Skeletal muscle tissue (tissue), 4 donors: ENCODE measurements around the gene VMP1. TPM values are rescaled to one million over a fixed set of nuclear protein-coding genes. Genes with fewer than 3 reads are reported as not detected.

Experiments
- H3K27ac ChIP-seq: one replicate; pipeline ENCODE4 v1.7.0; 2013; ENCODE audit warnings: mild to moderate bottlenecking, low read depth, low read length, inconsistent platforms
- H3K27me3 ChIP-seq, 3 donors: one replicate each; pipeline ENCODE4 v1.7.0; 2013; ENCODE audit warnings: low read length in 3 of 3; ENCODE audit not compliant: control insufficient read depth in 3 of 3, insufficient read depth in 3 of 3
- H3K36me3 ChIP-seq, 3 donors: one replicate each; pipeline ENCODE4 v1.7.0; 2013; ENCODE audit warnings: low read length in 3 of 3; ENCODE audit not compliant: control insufficient read depth in 3 of 3, insufficient read depth in 3 of 3
- H3K4me1 ChIP-seq, 3 donors: one replicate each; pipeline ENCODE4 v1.7.0; 2013; ENCODE audit warnings: low read length in 3 of 3, mild to moderate bottlenecking in 3 of 3; ENCODE audit not compliant: control insufficient read depth in 3 of 3, insufficient read depth in 3 of 3
- H3K4me3 ChIP-seq, 3 donors: one replicate each; pipeline ENCODE4 v1.7.0; 2013; ENCODE audit warnings: low read length in 3 of 3
- H3K9ac ChIP-seq, 3 donors: one replicate each; pipeline ENCODE4 v1.7.0; 2013; ENCODE audit warnings: low read length in 3 of 3, mild to moderate bottlenecking in 3 of 3, moderate library complexity in 2 of 3, low read depth in 1 of 3
- H3K9me3 ChIP-seq, 3 donors: one replicate each; pipeline ENCODE4 v1.7.0; 2013; ENCODE audit warnings: low read length in 3 of 3; ENCODE audit not compliant: control insufficient read depth in 3 of 3
- total RNA-seq: library from RNA; depleted of rRNA; stranded (reverse); fragments of >200 nt; gene quantifications from one replicate; pipeline ENCODE4 v1.2.3, GENCODE V29; 2014
- donor health status: Osteomylitis.

Gene VMP1
- 128 TPM for total RNA-seq

DNA sequence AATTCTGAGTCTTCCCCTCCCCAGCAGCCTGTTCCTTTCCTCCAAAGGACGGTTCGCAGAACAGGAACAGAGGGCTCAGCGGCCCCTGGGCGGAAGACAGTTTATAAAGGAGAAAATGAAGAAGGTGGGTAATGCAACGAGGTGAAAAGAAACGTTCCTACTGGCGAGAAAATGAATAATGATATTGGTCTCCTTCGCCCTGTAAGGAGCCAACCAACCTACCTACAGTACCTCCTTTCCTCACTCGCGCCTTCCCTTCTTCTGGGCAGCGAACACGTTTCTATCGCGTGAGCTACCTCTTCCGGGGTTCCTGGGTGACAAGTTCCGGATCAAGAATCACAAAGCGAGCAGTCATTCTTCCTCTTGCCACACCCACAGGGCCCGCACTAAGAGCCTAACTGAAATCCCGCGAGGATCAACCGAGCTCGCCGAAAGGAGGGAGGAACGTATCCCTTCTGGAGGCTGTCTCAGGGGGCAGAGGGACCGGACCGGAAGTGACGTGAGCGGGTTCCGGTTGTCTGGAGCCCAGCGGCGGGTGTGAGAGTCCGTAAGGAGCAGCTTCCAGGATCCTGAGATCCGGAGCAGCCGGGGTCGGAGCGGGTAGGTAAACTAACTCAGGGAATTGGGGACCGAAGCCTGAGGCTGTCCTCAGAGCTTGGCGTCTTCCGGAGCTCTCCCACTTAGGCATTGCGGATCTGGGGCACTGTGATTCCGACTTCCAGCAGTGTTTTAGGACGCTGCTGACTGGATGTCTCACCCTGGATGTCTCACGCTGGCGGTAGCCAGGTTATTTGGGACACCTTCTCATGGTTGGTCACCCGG lies at the start of gene VMP1, which contains the start of gene PTRH2:
Gene VMP1 (plus strand): TSS at position 506 of the 822 bp plus-strand sequence. CDS start 23,793 bp downstream, outside the sequence.
Gene PTRH2 (minus strand): TSS at position 282 of the 822 bp plus-strand sequence. CDS start 9,452 bp downstream, outside the sequence.
- peak within 1 kb of the TSS; percentile 96 for H3K27ac ChIP-seq
- peaks cover 15 to 30% (median 29%) of the 10 kb centered on the region in 3 donors for H3K4me1 ChIP-seq
- H3K9me3 ChIP-seq = no peaks in the 10 kb centered on the region
- no peaks in the 10 kb centered on the region for H3K27me3 ChIP-seq
- H3K9ac ChIP-seq = peak within 1 kb of the TSS; percentile 95 to 100 (median 97)
- H3K36me3 ChIP-seq = no peaks in the 10 kb centered on the region
- H3K4me3 ChIP-seq = peak within 1 kb of the TSS; percentile 95 to 98 (median 96)

DNA sequence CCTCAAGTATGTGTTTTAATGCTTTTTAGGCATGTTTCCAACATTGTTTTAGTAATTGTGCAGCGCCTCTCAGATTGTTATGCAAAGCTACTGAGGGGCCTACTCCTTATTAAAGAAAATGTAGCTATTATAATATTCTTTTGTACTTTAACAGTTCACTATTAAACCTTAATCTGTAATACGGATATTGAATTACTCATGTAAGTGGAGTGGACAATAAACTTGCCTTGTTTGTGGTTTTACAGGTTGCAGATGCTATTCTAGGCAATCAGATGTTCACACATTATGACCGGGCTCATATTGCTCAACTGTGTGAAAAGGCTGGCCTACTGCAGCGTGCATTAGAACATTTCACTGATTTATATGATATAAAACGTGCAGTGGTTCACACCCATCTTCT lies 41.2 kb upstream of the VMP1 start:
- H3K27me3 ChIP-seq = no peaks in the 10 kb centered on the region
- no peaks in the 10 kb centered on the region for H3K9me3 ChIP-seq
- peaks cover 0 to 3% (median 0%) of the 10 kb centered on the region in 3 donors for H3K4me1 ChIP-seq
- no peak overlapping the region for H3K27ac ChIP-seq
- H3K4me3 ChIP-seq = no peak overlapping the region
- H3K9ac ChIP-seq = no peak overlapping the region
- H3K36me3 ChIP-seq = peaks cover 28 to 75% (median 65%) of the 10 kb centered on the region in 3 donors

DNA sequence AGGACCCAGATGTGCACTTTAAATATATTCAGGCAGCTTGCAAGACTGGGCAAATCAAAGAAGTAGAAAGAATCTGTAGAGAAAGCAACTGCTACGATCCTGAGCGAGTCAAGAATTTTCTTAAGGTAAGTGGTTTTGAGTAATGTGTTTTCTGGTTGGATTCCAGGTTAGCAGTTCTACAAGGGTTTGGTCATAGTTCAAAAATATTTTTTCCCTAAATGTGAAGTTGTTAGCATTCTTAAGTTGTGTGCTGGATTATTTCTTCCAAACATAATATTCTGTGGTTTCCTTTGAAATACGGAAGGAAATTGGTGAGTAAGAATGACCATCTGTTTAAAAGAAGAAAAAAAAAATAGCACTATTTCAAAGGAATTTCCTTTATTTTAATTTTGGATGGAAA lies 38.6 kb upstream of the VMP1 start:
- H3K27ac ChIP-seq = no peak overlapping the region
- peaks cover 19 to 58% (median 49%) of the 10 kb centered on the region in 3 donors for H3K36me3 ChIP-seq
- H3K27me3 ChIP-seq = no peaks in the 10 kb centered on the region

DNA sequence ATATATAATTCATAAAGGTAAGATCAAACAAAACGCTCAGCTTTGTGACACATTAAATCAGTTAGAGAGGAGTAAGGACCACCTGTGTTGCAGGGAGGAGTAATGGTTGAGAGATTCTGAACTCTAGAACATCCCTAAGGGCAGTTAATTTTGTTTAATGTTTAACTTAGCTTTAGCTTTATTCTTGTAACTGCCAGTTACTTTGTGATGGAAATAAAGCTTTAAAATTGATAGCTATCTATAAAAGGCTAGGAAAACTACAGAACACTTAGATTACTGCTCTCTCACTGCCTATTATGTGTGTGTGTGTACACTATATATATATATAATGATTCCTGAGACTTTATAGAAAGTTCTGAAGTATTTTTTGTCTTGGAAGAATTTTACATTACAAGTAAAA lies 38.0 kb upstream of the VMP1 start:
- peaks cover 0 to 3% (median 0%) of the 10 kb centered on the region in 3 donors for H3K4me1 ChIP-seq
- no peak overlapping the region for H3K27ac ChIP-seq
- no peak overlapping the region for H3K9ac ChIP-seq
- no peak overlapping the region for H3K4me3 ChIP-seq
- H3K27me3 ChIP-seq = no peaks in the 10 kb centered on the region
- peaks cover 21 to 57% (median 50%) of the 10 kb centered on the region in 3 donors for H3K36me3 ChIP-seq
- no peaks in the 10 kb centered on the region for H3K9me3 ChIP-seq

More for the DNA sequence above, 38.6 kb upstream of the VMP1 start:
- Histone ChIP-seq H3K4me1 (peaks cover 0 to 3% (median 0%) of the 10 kb centered on the region in 3 donors), H3K4me3 (no peak overlapping the region), H3K9me3 (no peaks in the 10 kb centered on the region), H3K9ac (no peak overlapping the region)

DNA sequence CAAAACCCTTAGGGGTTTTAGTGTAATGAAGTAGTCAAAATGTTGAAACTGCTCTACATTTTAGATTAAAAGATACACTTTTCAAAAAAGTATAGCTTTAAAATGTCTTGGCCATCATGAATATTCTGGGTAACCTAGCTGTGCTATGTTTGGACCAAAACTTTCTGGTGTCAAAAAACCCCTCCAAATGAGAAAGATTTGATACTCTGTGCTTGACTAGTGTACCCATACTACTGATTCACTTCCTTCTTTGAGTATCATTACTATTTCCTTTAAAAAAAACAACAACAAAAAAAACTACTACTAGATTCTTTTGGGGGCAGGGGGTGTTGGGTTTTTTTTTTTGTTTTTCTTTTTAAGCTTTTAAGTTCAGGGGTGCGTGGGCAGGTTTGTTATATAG lies 37.5 kb upstream of the VMP1 start:
- Histone ChIP-seq H3K27me3 (no peaks in the 10 kb centered on the region), H3K4me3 (no peak overlapping the region), H3K27ac (no peak overlapping the region), H3K9me3 (no peaks in the 10 kb centered on the region), H3K4me1 (peaks cover 0 to 3% (median 0%) of the 10 kb centered on the region in 3 donors), H3K9ac (no peak overlapping the region), H3K36me3 (peaks cover 21 to 57% (median 51%) of the 10 kb centered on the region in 3 donors)

DNA sequence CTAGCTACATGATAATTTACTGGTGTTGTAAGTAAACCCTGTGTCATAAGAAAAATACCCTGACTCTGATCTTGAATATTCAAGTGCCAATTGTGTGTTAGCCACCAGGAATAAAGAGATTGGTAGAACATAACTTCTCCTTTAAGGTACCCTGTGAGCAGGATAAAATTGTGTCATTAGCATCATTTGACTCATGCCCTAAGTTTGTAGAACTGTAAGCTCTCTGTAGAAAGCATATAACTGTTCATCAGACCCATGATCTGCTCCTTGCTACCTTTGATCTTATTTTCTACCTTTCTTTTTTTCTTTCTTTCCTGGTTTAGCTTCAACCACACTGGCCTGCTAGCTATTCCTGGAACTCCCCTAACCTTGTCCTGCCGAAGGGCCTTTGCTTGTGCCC lies 36.1 kb upstream of the VMP1 start:
- H3K4me3 ChIP-seq = no peak overlapping the region
- peaks cover 22 to 58% (median 53%) of the 10 kb centered on the region in 3 donors for H3K36me3 ChIP-seq
- no peak overlapping the region for H3K27ac ChIP-seq
- peaks cover 0 to 3% (median 0%) of the 10 kb centered on the region in 3 donors for H3K4me1 ChIP-seq
- H3K9ac ChIP-seq = no peak overlapping the region
- no peaks in the 10 kb centered on the region for H3K27me3 ChIP-seq
- H3K9me3 ChIP-seq = no peaks in the 10 kb centered on the region

DNA sequence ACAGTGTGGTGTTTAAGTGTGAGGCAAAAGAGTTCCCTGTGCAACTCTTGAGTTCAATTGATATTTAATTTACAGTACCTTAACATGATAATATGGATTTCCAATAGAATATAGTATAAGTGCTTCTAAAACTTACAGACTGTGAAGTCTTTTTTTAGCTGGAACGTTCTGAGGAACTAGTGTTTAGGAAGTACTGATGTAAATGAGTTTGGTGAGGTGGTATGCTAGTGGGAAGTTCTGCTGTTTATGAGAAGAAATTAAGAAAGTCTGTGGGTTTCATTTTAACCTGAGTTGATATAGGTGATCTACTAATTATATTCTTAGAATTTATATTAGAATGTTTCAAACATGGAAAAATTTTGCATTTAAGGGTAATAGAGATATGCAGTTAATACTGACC lies 32.2 kb upstream of the VMP1 start:
- Histone ChIP-seq H3K9ac (no peak overlapping the region), H3K9me3 (no peaks in the 10 kb centered on the region), H3K36me3 (peaks cover 27 to 61% (median 60%) of the 10 kb centered on the region in 3 donors), H3K27ac (no peak overlapping the region), H3K4me1 (no peaks in the 10 kb centered on the region), H3K4me3 (no peak overlapping the region), H3K27me3 (no peaks in the 10 kb centered on the region)

DNA sequence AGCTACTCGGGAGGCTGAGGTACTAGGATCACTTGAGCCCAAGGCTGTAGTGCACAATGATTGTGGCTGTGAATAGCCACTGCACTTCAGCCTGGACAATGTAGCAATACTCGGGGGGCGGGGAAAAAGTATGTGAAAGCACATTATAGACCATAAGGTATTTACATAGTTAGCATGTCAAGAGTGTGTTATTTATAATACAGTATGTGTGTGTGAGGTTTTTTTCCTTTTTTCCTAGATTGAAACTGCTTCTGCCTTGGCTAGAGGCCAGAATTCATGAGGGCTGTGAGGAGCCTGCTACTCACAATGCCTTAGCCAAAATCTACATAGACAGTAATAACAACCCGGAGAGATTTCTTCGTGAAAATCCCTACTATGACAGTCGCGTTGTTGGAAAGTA lies 30.7 kb upstream of the VMP1 start:
- H3K36me3 ChIP-seq = peaks cover 28 to 70% (median 69%) of the 10 kb centered on the region in 3 donors
- no peak overlapping the region for H3K4me3 ChIP-seq
- H3K27me3 ChIP-seq = no peaks in the 10 kb centered on the region
- no peak overlapping the region for H3K27ac ChIP-seq
- H3K9me3 ChIP-seq = no peaks in the 10 kb centered on the region
- H3K4me1 ChIP-seq = no peaks in the 10 kb centered on the region
- H3K9ac ChIP-seq = no peak overlapping the region

DNA sequence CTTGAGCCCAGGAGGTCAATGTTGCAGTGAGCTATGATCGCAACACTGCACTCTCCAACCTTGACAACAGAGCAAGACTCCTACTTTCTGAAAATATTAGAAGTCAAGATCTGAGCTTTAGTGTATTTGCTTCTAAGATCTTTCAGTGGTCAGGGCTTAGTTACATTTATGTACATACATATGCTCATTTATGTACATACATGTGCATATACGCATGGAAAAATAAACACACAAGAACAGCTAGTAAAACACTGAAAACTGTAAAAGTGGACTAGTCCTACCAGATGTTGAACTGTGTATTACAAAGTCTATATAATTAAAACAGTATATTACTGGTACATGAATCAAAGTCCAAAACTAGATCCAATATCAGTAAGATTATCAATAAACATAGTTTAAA lies 28.5 kb upstream of the VMP1 start:
- H3K9me3 ChIP-seq = no peaks in the 10 kb centered on the region
- H3K4me1 ChIP-seq = no peaks in the 10 kb centered on the region
- H3K36me3 ChIP-seq = peaks cover 44 to 88% (median 86%) of the 10 kb centered on the region in 3 donors
- no peaks in the 10 kb centered on the region for H3K27me3 ChIP-seq
- no peak overlapping the region for H3K9ac ChIP-seq
- no peak overlapping the region for H3K27ac ChIP-seq
- H3K4me3 ChIP-seq = no peak overlapping the region

DNA sequence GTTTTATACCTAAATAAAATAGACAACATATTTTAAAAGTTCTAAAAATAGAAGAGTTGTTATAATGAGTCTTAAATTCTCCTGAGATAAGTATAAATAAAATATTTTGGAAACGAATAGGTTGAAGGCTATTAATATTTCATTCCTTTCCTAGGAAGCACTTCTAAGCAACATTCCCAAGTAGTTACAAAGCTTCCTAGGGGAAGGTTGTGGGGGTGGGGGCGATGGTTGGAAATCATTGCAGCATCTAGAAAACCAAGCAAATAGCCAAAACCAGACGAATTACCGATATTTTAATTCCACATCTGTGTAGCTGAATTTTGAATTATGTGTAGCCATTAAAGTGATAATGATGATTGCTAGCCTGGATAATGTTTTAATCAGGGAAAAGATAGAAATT lies 27.1 kb upstream of the VMP1 start:
- Histone ChIP-seq H3K27ac (no peak overlapping the region), H3K4me1 (no peaks in the 10 kb centered on the region), H3K36me3 (peaks cover 43 to 87% (median 87%) of the 10 kb centered on the region in 3 donors), H3K27me3 (no peaks in the 10 kb centered on the region), H3K9me3 (no peaks in the 10 kb centered on the region), H3K4me3 (no peak overlapping the region), H3K9ac (no peak overlapping the region)
